GM21529 (cell line): ENCODE data around the gene ACBD3.
"Not testable (repeated sequence)": the region's sequence is repeated elsewhere in the genome, so short reads cannot be mapped to it uniquely, and the experiment has no call there.

Source experiments
- ATAC-seq: cut with Tn5 transposase; IDR thresholded peaks from one replicate; pipeline ENCODE4 v1.9.1; 2021; ENCODE audit not compliant: unreplicated experiment

ACBD3 gene

GRCh38 chr1:226186124-226187018 is at the start of gene ACBD3:
ACBD3 (minus strand) TSS chr1:226186741; CDS start chr1:226186675, 66 bp downstream.
- peak; percentile 97 for ATAC-seq

GRCh38 chr1:226233806-226234205 is 47.3 kb upstream of the ACBD3 start:
- no peak for ATAC-seq

GRCh38 chr1:226233293-226233692 is 46.8 kb upstream of the ACBD3 start:
- ATAC-seq: no peak

GRCh38 chr1:226226601-226227000 is 40.1 kb upstream of the ACBD3 start:
- no peak for ATAC-seq

GRCh38 chr1:226223786-226224244 is 37.3 kb upstream of the ACBD3 start:
- peak; percentile 82 for ATAC-seq

- peak; percentile 33 for ATAC-seq
Measured at GRCh38 chr1:226223157-226223785, 36.7 kb upstream of the ACBD3 start, which contains the start of gene MIXL1. MIXL1 (plus strand) TSS chr1:226223664; CDS start chr1:226223682, 18 bp downstream.

- ATAC-seq: no peak
Measured at GRCh38 chr1:226222686-226223085, 36.1 kb upstream of the ACBD3 start.

- ATAC-seq: no peak
Measured at GRCh38 chr1:226220473-226221189, 34.1 kb upstream of the ACBD3 start.

- no peak for ATAC-seq
Measured at GRCh38 chr1:226217273-226217672, 30.7 kb upstream of the ACBD3 start.

- no peak for ATAC-seq
Measured at GRCh38 chr1:226216056-226216455, 29.5 kb upstream of the ACBD3 start.

- ATAC-seq: no peak
Measured at GRCh38 chr1:226215239-226215638, 28.7 kb upstream of the ACBD3 start.

GRCh38 chr1:226212545-226212944 is 26.0 kb upstream of the ACBD3 start:
- ATAC-seq: no peak

- ATAC-seq: no peak
Measured at GRCh38 chr1:226211181-226211821, 24.8 kb upstream of the ACBD3 start.

GRCh38 chr1:226210571-226211176 is 24.1 kb upstream of the ACBD3 start:
- ATAC-seq: no peak

- ATAC-seq: no peak
Measured at GRCh38 chr1:226209307-226210059, 22.9 kb upstream of the ACBD3 start.

- no peak for ATAC-seq
Measured at GRCh38 chr1:226207048-226207447, 20.5 kb upstream of the ACBD3 start.

- no peak for ATAC-seq
Measured at GRCh38 chr1:226204198-226204597, 17.7 kb upstream of the ACBD3 start.

- ATAC-seq: no peak
Measured at GRCh38 chr1:226203655-226204054, 17.1 kb upstream of the ACBD3 start.

- no peak for ATAC-seq
Measured at GRCh38 chr1:226203240-226203639, 16.7 kb upstream of the ACBD3 start.

- not testable (repeated sequence) for ATAC-seq
Measured at GRCh38 chr1:226202666-226203065, 16.1 kb upstream of the ACBD3 start.
